ENCODE results near the gene TM9SF2. TPM values are rescaled to one million over a fixed set of nuclear protein-coding genes. Genes with fewer than 3 reads are reported as not detected.
"Not testable (repeated sequence)": the region's sequence is repeated elsewhere in the genome, so short reads cannot be mapped to it uniquely, and the experiment has no call there.

Gene TM9SF2
- total RNA-seq, 2 donors from 2014 or later: 60.6 to 70.2 TPM

GRCh38 chr13:99484473-99484872, 16.8 kb upstream of the TM9SF2 start:
- TF ChIP-seq CTCF (IDR thresholded peaks at IDR 0.05): no peak
- Histone ChIP-seq H3K4me1 (no peaks in the 10 kb centered on the region), H3K9me3 (no peaks in the 10 kb centered on the region), H3K36me3 (no peaks in the 10 kb centered on the region), H3K27ac (no peak overlapping the region), H3K27me3 (no peaks in the 10 kb centered on the region), H3K4me3 (no peak overlapping the region)
- no peak for DNase-seq (ENCODE audit: low spot score)

GRCh38 chr13:99486996-99487395, 14.3 kb upstream of the TM9SF2 start:
- TF ChIP-seq CTCF (IDR thresholded peaks at IDR 0.05): no peak

GRCh38 chr13:99489028-99489427, 12.2 kb upstream of the TM9SF2 start:
- no peak overlapping the region for H3K4me3 ChIP-seq

More at GRCh38 chr13:99486996-99487395, 14.3 kb upstream of the TM9SF2 start:
- no peaks in the 10 kb centered on the region for H3K27me3 ChIP-seq
- no peak overlapping the region for H3K27ac ChIP-seq
- H3K4me1 ChIP-seq: no peaks in the 10 kb centered on the region
- no peak for DNase-seq (ENCODE audit: low spot score)
- H3K4me3 ChIP-seq: no peak overlapping the region
- H3K9me3 ChIP-seq: no peaks in the 10 kb centered on the region
- H3K36me3 ChIP-seq: no peaks in the 10 kb centered on the region

GRCh38 chr13:99491750-99492149, 9.5 kb upstream of the TM9SF2 start:
- not testable (repeated sequence) for H3K27ac ChIP-seq; H3K9me3 ChIP-seq; DNase-seq (ENCODE audit: low spot score); H3K4me3 ChIP-seq; H3K4me1 ChIP-seq; H3K27me3 ChIP-seq; H3K36me3 ChIP-seq

More at GRCh38 chr13:99489028-99489427, 12.2 kb upstream of the TM9SF2 start:
- no peak for DNase-seq (ENCODE audit: low spot score)
- no peak for TF ChIP-seq CTCF (IDR thresholded peaks at IDR 0.05)
- no peaks in the 10 kb centered on the region for H3K27me3 ChIP-seq
- H3K27ac ChIP-seq: no peak overlapping the region
- H3K36me3 ChIP-seq: no peaks in the 10 kb centered on the region
- no peaks in the 10 kb centered on the region for H3K4me1 ChIP-seq
- H3K9me3 ChIP-seq: no peaks in the 10 kb centered on the region

- DNase-seq (ENCODE audit: low spot score): no peak
- H3K4me3 ChIP-seq: peak overlapping the region; percentile 21 to 47
- no peaks in the 10 kb centered on the region for H3K9me3 ChIP-seq
- H3K4me1 ChIP-seq: peaks cover 0 to 27% of the 10 kb centered on the region in 2 donors
- no peaks in the 10 kb centered on the region for H3K27me3 ChIP-seq
- no peaks in the 10 kb centered on the region for H3K36me3 ChIP-seq
- H3K27ac ChIP-seq: peak overlapping the region; percentile 55 to 66
- TF ChIP-seq CTCF (IDR thresholded peaks at IDR 0.05): no peak
Measured at GRCh38 chr13:99495466-99496183, 5.6 kb upstream of the TM9SF2 start.

GRCh38 chr13:99496184-99497142, 4.8 kb upstream of the TM9SF2 start:
- DNase-seq (ENCODE audit: low spot score): peak; percentile 85
- no peak for TF ChIP-seq CTCF (IDR thresholded peaks at IDR 0.05)
- Histone ChIP-seq H3K4me1 (peaks cover 0 to 31% of the 10 kb centered on the region in 2 donors), H3K4me3 (peak overlapping the region; percentile 21 to 47), H3K27me3 (no peaks in the 10 kb centered on the region), H3K27ac (peak overlapping the region; percentile 55 to 66), H3K36me3 (no peaks in the 10 kb centered on the region), H3K9me3 (no peaks in the 10 kb centered on the region)

Measured in right atrium auricular region (tissue), 2 donors.